Activated CD4-positive, alpha-beta memory T cell treated with anti-CD3 and anti-CD28 coated beads for 36 hours (primary cell): ENCODE measurements around the gene PCDHA12. TPM values are rescaled to one million over a fixed set of nuclear protein-coding genes. Genes with fewer than 3 reads are reported as not detected.
"Not testable (repeated sequence)": the region's sequence is repeated elsewhere in the genome, so short reads cannot be mapped to it uniquely, and the experiment has no call there.

Source experiments
- CTCF ChIA-PET: fragments of 350-600 bp; sonication (Branson Sonifier 250); formaldehyde crosslinking; loops from one replicate; lab custom pipeline; 2021; ENCODE audit warnings: antibody characterized with exemption, inconsistent platforms; lab: Charles Lee
- POLR2A ChIA-PET: fragments of 350-600 bp; sonication (Branson Sonifier 250); formaldehyde crosslinking; loops from one replicate; lab custom pipeline; 2021; ENCODE audit warnings: antibody characterized with exemption; lab: Charles Lee
- DNase-seq: peaks from one replicate; pipeline ENCODE4 v3.0.0-alpha.2; 2020
- H3K27ac Mint-ChIP-seq: one replicate; pipeline ENCODE4 v1.8.0; 2021; ENCODE audit warnings: mixed read lengths
- H3K27me3 Mint-ChIP-seq: one replicate; pipeline ENCODE4 v1.8.0; 2021; ENCODE audit warnings: mixed read lengths
- H3K36me3 Mint-ChIP-seq: one replicate; pipeline ENCODE4 v1.8.0; 2021; ENCODE audit warnings: mixed read lengths
- H3K4me1 Mint-ChIP-seq: one replicate; pipeline ENCODE4 v1.8.0; 2021; ENCODE audit warnings: low read depth, mixed read lengths
- H3K4me3 Mint-ChIP-seq: one replicate; pipeline ENCODE4 v1.8.0; 2021; ENCODE audit warnings: mild to moderate bottlenecking, mixed read lengths
- H3K9me3 Mint-ChIP-seq: one replicate; pipeline ENCODE4 v1.8.0; 2021; ENCODE audit warnings: mixed read lengths
- intact Hi-C: fragments of 100-400 bp; cut with micrococcal nuclease; formaldehyde crosslinking; loops from one replicate; pipeline ENCODE4 v1.15.1; 2023
- total RNA-seq, 2 experiments: library from RNA; stranded (reverse); gene quantifications; one replicate each; pipeline ENCODE4 v1.2.3, GENCODE V29; 2021

The PCDHA12 gene
- total RNA-seq, 2 experiments from 2014 or later = not detected

- CTCF ChIA-PET = no interaction called here
- Mint-ChIP-seq H3K4me3 (no peak overlapping the region), H3K27ac (no peak overlapping the region), H3K27me3 (peaks cover 12% of the 10 kb centered on the region), H3K4me1 (no peaks in the 10 kb centered on the region), H3K9me3 (peaks cover 20% of the 10 kb centered on the region), H3K36me3 (peaks cover 5% of the 10 kb centered on the region)
- intact Hi-C loops = no loop called here
- POLR2A ChIA-PET = no interaction called here
- DNase-seq = no peak
These were observed 32.0 kb upstream of the PCDHA12 start for GRCh38 chr5:140842798-140843733.

GRCh38 chr5:140848139-140849102 lies 26.7 kb upstream of the PCDHA12 start, which contains the start of gene PCDHA9:
Gene PCDHA9, plus strand, starts transcription at chr5:140848382. Its CDS starts 114 bp downstream, at chr5:140848496.
- H3K4me1 Mint-ChIP-seq, H3K36me3 Mint-ChIP-seq, H3K4me3 Mint-ChIP-seq, POLR2A ChIA-PET, H3K27ac Mint-ChIP-seq, DNase-seq, intact Hi-C loops: not testable (repeated sequence)
- CTCF ChIA-PET = interaction anchor here (2.0 kb wide), 1 partner anchor 21 kb away, joined by 6 read pairs; the partner anchor contains the start of gene PCDHA11
- Mint-ChIP-seq H3K27me3 (peaks cover 13% of the 10 kb centered on the region), H3K9me3 (peaks cover 13% of the 10 kb centered on the region)

GRCh38 chr5:140849831-140850634 lies 25.1 kb upstream of the PCDHA12 start:
- H3K36me3 Mint-ChIP-seq, intact Hi-C loops, DNase-seq, H3K27ac Mint-ChIP-seq, CTCF ChIA-PET, POLR2A ChIA-PET, H3K4me1 Mint-ChIP-seq, H3K4me3 Mint-ChIP-seq: not testable (repeated sequence)
- peaks cover 13% of the 10 kb centered on the region for H3K9me3 Mint-ChIP-seq
- peaks cover 17% of the 10 kb centered on the region for H3K27me3 Mint-ChIP-seq

GRCh38 chr5:140855772-140856674 lies 19.1 kb upstream of the PCDHA12 start, which contains the start of gene PCDHA10:
Gene PCDHA10, plus strand, starts transcription at chr5:140855897. Its CDS starts 152 bp downstream, at chr5:140856049.
- ChIA-PET CTCF (interaction anchor here (0.6 to 1.3 kb wide), 2 partner anchors 12 to 14 kb away, joined by 3 read pairs; partner anchors contain the start of gene PCDHA11), POLR2A (no interaction called here)
- no peak within 1 kb of the TSS for H3K4me3 Mint-ChIP-seq
- H3K27me3 Mint-ChIP-seq = peaks cover 19% of the 10 kb centered on the region
- DNase-seq = no peak
- intact Hi-C loops = no loop called here
- H3K36me3 Mint-ChIP-seq = peaks cover 3% of the 10 kb centered on the region
- H3K4me1 Mint-ChIP-seq = no peaks in the 10 kb centered on the region
- H3K9me3 Mint-ChIP-seq = peaks cover 20% of the 10 kb centered on the region
- H3K27ac Mint-ChIP-seq = no peak within 1 kb of the TSS

GRCh38 chr5:140857177-140857986 lies 17.7 kb upstream of the PCDHA12 start:
- intact Hi-C loops = no loop called here
- Mint-ChIP-seq H3K27ac (no peak overlapping the region), H3K36me3 (peaks cover 3% of the 10 kb centered on the region), H3K4me1 (no peaks in the 10 kb centered on the region), H3K27me3 (peaks cover 25% of the 10 kb centered on the region), H3K4me3 (no peak overlapping the region), H3K9me3 (peaks cover 27% of the 10 kb centered on the region)
- POLR2A ChIA-PET = no interaction called here
- DNase-seq = no peak
- CTCF ChIA-PET = interaction anchor here (1.3 kb wide), 1 partner anchor 16 kb away, joined by 3 read pairs; no protein-coding TSS in a partner anchor

GRCh38 chr5:140857987-140858240 lies 17.2 kb upstream of the PCDHA12 start:
- Mint-ChIP-seq H3K36me3 (peaks cover 3% of the 10 kb centered on the region), H3K27me3 (peaks cover 23% of the 10 kb centered on the region), H3K27ac (no peak overlapping the region), H3K9me3 (peaks cover 25% of the 10 kb centered on the region), H3K4me1 (no peaks in the 10 kb centered on the region), H3K4me3 (no peak overlapping the region)
- CTCF ChIA-PET = no interaction called here
- POLR2A ChIA-PET = no interaction called here
- no peak for DNase-seq
- intact Hi-C loops = no loop called here

GRCh38 chr5:140862441-140863295 lies 12.4 kb upstream of the PCDHA12 start:
- ChIA-PET POLR2A (no interaction called here), CTCF (no interaction called here)
- Mint-ChIP-seq H3K27me3 (peaks cover 10% of the 10 kb centered on the region), H3K36me3 (no peaks in the 10 kb centered on the region), H3K4me1 (no peaks in the 10 kb centered on the region), H3K4me3 (no peak overlapping the region), H3K9me3 (peaks cover 11% of the 10 kb centered on the region), H3K27ac (no peak overlapping the region)
- no peak for DNase-seq
- intact Hi-C loops = loop anchor here (10.0 kb wide), 1 partner anchor 68 kb away; the partner anchor contains the start of gene PCDHA2

- intact Hi-C loops = loop anchor here (10.0 kb wide), 1 partner anchor 74 kb away; the partner anchor contains the start of gene PCDHA2
- H3K27ac Mint-ChIP-seq = no peak within 1 kb of the TSS
- no peak for DNase-seq
- ChIA-PET POLR2A (no interaction called here), CTCF (interaction anchor here (0.7 to 1.7 kb wide), 3 partner anchors 9 to 21 kb away, joined by 3 to 6 read pairs (median 3); partner anchors contain the start of gene PCDHA9)
- H3K9me3 Mint-ChIP-seq = peaks cover 5% of the 10 kb centered on the region
- H3K36me3 Mint-ChIP-seq = peaks cover 4% of the 10 kb centered on the region
- H3K4me1 Mint-ChIP-seq = no peaks in the 10 kb centered on the region
- no peak within 1 kb of the TSS for H3K4me3 Mint-ChIP-seq
- H3K27me3 Mint-ChIP-seq = peaks cover 7% of the 10 kb centered on the region
These were observed 6.2 kb upstream of the PCDHA12 start, which contains the start of gene PCDHA11 for GRCh38 chr5:140868721-140869554. Gene PCDHA11, plus strand, starts transcription at chr5:140868957. Its CDS starts 147 bp downstream, at chr5:140869104.

GRCh38 chr5:140869555-140869886 lies 5.6 kb upstream of the PCDHA12 start:
- CTCF ChIA-PET = interaction anchor here (0.7 to 1.7 kb wide), 2 partner anchors 9 to 22 kb away, joined by 3 to 6 read pairs; partner anchors contain the start of gene PCDHA9

More at GRCh38 chr5:140869555-140869886, 5.6 kb upstream of the PCDHA12 start:
- POLR2A ChIA-PET = no interaction called here
- H3K9me3 Mint-ChIP-seq = peaks cover 5% of the 10 kb centered on the region
- intact Hi-C loops = loop anchor here (10.0 kb wide), 1 partner anchor 75 kb away; the partner anchor contains the start of gene PCDHA2
- H3K4me3 Mint-ChIP-seq = no peak overlapping the region
- H3K27me3 Mint-ChIP-seq = peaks cover 12% of the 10 kb centered on the region
- no peak overlapping the region for H3K27ac Mint-ChIP-seq
- DNase-seq = no peak
- H3K36me3 Mint-ChIP-seq = peaks cover 8% of the 10 kb centered on the region
- H3K4me1 Mint-ChIP-seq = no peaks in the 10 kb centered on the region
